HG03196 (cell line): Measurements from ENCODE around the gene RPTN.

Source experiments
- ATAC-seq: cut with Tn5 transposase; IDR thresholded peaks from one replicate; pipeline ENCODE4 v1.9.1; 2021; ENCODE audit not compliant: unreplicated experiment

The RPTN gene

DNA sequence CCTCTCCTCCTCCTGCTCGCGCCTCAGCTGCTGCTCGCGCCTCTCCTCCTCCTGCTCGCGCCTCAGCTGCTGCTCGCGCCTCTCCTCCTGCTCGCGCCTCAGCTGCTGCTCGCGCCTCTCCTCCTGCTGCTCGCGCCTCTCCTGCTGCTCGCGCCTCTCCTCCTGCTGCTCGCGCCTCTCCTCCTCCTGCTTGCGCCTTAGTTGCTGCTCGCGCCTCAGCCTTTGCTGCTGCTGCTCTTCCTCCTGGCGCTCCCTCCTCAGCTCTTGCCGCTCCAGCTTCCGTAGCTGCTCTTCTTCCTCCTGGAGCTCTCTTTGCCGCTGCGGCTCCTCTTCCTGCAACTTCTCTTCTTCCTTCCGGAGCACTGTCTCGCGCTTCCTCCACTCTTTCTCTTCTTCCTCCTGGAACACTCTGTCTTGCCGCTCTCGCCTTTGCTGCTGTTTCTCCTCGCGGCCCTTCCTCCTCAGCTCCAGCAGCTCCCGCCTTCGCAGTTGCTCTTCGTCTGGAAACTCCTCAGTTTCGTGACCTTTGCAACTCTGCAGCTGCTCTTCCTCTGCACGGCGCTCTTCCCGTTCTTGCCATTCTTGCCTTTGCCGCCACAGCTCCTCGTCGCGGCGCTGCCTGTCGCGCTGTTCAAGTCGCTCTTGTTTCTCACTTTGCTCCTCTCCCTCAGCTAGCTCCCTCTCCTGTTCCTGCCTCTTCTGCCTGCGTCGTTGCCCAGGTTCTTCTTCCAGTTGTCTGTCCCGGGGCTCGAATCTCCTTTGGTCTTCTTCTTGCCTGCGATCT lies 46.7 kb downstream of the RPTN start:
- ATAC-seq: no peak

DNA sequence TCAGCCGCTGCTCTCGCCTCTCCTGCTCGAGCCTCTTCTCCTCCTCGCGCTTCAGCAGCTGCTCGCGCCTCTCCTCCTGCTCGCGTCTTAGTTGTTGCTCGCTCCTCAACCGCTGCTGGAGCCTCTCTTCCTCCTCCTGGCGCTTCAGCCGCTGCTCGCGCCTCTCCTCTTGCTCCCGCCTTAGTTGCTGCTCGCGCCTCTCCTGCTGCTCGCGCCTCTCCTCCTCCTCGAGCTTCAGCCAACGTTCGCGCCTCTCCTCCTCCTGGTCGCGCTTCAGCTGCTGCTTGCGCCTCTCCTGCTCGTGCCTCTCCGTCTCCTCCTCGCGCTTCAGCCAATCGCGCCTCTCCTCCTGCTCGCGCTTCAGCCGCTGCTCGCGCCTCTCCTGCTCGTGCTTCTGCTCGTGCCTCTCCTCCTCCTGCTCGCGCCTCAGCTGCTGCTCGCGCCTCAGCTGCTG lies 47.5 kb downstream of the RPTN start:
- ATAC-seq: no peak

- ATAC-seq: no peak
Observed at GRCh38 chr1:152110860-152111514, 48.0 kb downstream of the RPTN start.

- no peak for ATAC-seq
Observed at GRCh38 chr1:152110365-152110859, 48.6 kb downstream of the RPTN start.

DNA sequence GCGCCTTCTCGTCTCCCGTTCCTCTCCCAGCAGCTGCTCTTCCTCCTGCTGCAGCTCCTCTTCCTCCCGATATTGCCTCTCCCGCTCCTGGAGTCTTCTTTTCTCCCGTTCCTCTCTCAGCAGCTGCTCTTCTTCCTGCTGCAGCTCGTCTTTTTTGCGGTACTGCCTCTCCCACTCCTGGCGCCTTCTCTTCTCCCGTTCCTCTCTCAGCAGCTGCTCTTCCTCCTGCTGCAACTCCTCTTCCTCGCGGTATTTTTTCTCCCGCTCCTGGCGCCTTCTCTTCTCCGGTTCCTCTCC lies 49.1 kb downstream of the RPTN start:
- no peak for ATAC-seq

- ATAC-seq: no peak
Observed at GRCh38 chr1:152109231-152109997, 49.6 kb downstream of the RPTN start.

DNA sequence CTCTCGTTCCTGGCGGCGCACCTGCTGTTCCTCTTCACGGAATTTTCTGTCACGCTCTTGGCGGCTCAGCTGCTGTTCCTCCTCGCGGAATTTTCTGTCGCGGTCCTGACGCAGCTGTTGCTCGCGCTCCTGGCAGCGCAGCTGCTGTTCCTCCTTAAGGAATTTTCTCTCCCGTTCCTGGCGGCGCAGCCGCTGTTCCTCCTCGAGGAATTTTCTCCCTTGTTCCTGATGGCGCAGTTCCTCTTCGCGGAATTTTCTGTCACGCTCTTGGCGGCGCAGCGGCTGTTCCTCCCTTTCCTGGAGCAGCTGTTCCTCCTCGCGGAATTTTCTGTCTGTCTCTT lies 50.2 kb downstream of the RPTN start:
- no peak for ATAC-seq

GRCh38 chr1:152107984-152108881 lies 50.8 kb downstream of the RPTN start:
- no peak for ATAC-seq

DNA sequence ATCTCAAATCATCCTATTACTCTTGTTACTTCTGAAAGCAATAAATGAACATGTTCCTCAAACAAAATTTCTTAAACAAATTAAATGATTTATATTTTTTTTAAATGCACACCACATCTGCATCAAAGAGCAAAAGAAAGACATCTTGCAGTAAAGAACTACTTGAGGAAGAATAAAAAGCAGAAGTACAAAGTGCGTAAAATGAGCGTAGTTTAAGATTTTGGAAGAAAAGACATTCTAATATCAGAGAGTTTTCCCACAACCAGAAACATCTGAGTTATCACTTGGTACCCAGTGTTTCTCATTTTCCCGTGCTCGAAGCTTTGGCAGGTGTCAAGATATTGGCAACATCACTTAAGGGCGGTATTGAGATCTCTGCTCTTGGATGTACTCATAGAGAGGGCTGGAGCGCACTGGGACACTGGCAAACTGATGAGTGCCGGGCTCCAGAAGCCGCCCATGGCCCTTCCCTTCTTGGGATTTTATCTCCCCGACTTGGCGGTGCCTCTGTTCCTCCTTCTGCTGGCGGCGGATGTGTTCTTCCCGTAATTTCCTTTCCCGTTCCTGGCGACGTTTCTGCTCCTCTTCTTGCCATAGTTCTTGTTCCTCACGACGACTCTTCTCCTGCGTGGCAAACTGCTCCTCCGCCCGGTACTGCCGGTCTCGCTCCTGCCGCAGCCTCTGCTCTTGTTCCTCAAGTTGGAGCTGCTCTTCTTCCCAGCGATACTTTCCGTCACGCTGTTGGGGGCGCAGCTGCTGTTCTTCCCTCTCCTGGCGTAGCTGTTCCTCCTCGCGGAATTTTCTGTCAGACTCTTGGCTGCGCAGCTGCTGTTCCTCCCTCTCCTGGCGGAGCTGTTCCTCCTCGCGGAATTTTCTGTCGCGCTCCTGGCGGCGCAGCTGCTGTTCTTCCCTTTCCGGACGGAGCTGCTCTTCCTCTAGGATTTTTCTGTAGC lies 51.7 kb downstream of the RPTN start:
- no peak for ATAC-seq

DNA sequence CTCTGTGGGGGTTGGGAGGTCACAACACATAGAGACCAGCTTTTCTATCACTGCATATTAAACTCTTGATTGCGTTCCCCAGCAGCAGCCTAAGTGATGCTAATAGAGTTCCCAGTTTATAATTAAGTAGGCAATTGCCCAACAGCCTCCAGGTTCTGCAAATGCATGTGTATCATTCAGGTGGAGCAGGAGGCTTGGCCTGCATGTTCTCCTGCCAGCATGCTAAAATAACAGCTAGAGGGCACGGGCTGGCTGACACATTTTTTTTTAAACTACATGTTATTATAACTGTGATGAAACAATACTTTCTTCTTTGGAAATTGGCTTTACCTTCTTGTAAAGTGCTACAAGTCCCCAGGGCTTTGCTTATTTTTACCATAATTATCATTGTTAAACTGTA lies 54.2 kb downstream of the RPTN start:
- no peak for ATAC-seq
